WERI-Rb-1 (cell line): ENCODE results near the gene AGAP1.

Experiments
- DNase-seq: peaks from one replicate; pipeline ENCODE4 v3.0.0-alpha.2; 2020
- H3K27ac ChIP-seq: fragments of 250-450 bp; sonication (Bioruptor Pico); 2 replicates; pipeline ENCODE4 v1.5.1; 2020; ENCODE audit warnings: mild to moderate bottlenecking, moderate library complexity
- H3K27me3 ChIP-seq: fragments of 250-450 bp; sonication (Bioruptor Pico); 2 replicates; pipeline ENCODE4 v1.5.1; 2021; ENCODE audit warnings: mild to moderate bottlenecking, low read depth, moderate library complexity; ENCODE audit not compliant: insufficient read depth, severe bottlenecking
- H3K36me3 ChIP-seq: fragments of 250-450 bp; sonication (Bioruptor Pico); 2 replicates; pipeline ENCODE4 v1.5.1; 2020; ENCODE audit warnings: mild to moderate bottlenecking, moderate library complexity
- H3K4me3 ChIP-seq: 2 replicates; pipeline ENCODE4 v1.5.1; 2011; ENCODE audit warnings: low read depth, mild to moderate bottlenecking, control low read depth, low read length
- H3K9me3 ChIP-seq: fragments of 250-450 bp; sonication (Bioruptor Pico); 2 replicates; pipeline ENCODE4 v1.5.1; 2021; ENCODE audit warnings: mild to moderate bottlenecking, moderate library complexity; ENCODE audit not compliant: severe bottlenecking
- CTCF ChIP-seq: IDR thresholded peaks from 2 replicates; pipeline ENCODE4 v1.5.1; 2011; ENCODE audit warnings: low read depth, mild to moderate bottlenecking, control low read depth, inconsistent platforms, low read length

Gene AGAP1

GRCh38 chr2:235688511-235689426 lies 194.9 kb downstream of the AGAP1 start:
- H3K27me3 ChIP-seq = no peaks in the 10 kb centered on the region
- H3K9me3 ChIP-seq = no peaks in the 10 kb centered on the region
- H3K27ac ChIP-seq = no peak overlapping the region
- H3K36me3 ChIP-seq = peaks cover 36% of the 10 kb centered on the region
- no peak overlapping the region for H3K4me3 ChIP-seq
- no peak for DNase-seq
- no peak for TF ChIP-seq CTCF

GRCh38 chr2:235689427-235689853 lies 195.6 kb downstream of the AGAP1 start:
- no peaks in the 10 kb centered on the region for H3K9me3 ChIP-seq
- H3K27me3 ChIP-seq = no peaks in the 10 kb centered on the region
- H3K36me3 ChIP-seq = peaks cover 32% of the 10 kb centered on the region
- H3K27ac ChIP-seq = no peak overlapping the region
- TF ChIP-seq CTCF = no peak
- DNase-seq = no peak
- H3K4me3 ChIP-seq = no peak overlapping the region

GRCh38 chr2:235690082-235690808 lies 196.4 kb downstream of the AGAP1 start:
- Histone ChIP-seq H3K27me3 (no peaks in the 10 kb centered on the region), H3K4me3 (no peak overlapping the region), H3K9me3 (no peaks in the 10 kb centered on the region), H3K36me3 (peaks cover 28% of the 10 kb centered on the region), H3K27ac (no peak overlapping the region)
- no peak for DNase-seq
- TF ChIP-seq CTCF = no peak

GRCh38 chr2:235690809-235691450 lies 197.1 kb downstream of the AGAP1 start:
- DNase-seq = no peak
- no peaks in the 10 kb centered on the region for H3K27me3 ChIP-seq
- TF ChIP-seq CTCF = no peak
- H3K36me3 ChIP-seq = peaks cover 22% of the 10 kb centered on the region
- no peak overlapping the region for H3K4me3 ChIP-seq
- no peak overlapping the region for H3K27ac ChIP-seq
- no peaks in the 10 kb centered on the region for H3K9me3 ChIP-seq

GRCh38 chr2:235692076-235692475 lies 198.2 kb downstream of the AGAP1 start:
- no peak overlapping the region for H3K4me3 ChIP-seq
- no peaks in the 10 kb centered on the region for H3K9me3 ChIP-seq
- DNase-seq = no peak
- H3K27me3 ChIP-seq = no peaks in the 10 kb centered on the region
- TF ChIP-seq CTCF = no peak
- peaks cover 19% of the 10 kb centered on the region for H3K36me3 ChIP-seq
- H3K27ac ChIP-seq = no peak overlapping the region
